Head of caudate nucleus (tissue), 42 donors: ENCODE results near the gene POLD4.

ENCODE experiments used
- DNase-seq, 42 donors: peaks; one replicate each; pipeline versions ENCODE4 v3.0.0 to v3.0.0-alpha.2; 2020 to 2021; ENCODE audit warnings: mixed read lengths in 7 of 42
- intact Hi-C: fragments of 100-400 bp; cut with DNase I; formaldehyde crosslinking; loops from one replicate; pipeline ENCODE4 v1.15.0; 2022

POLD4 gene

GRCh38 chr11:67391304-67392182, 38.2 kb upstream of the POLD4 start, which contains the start of gene RAD9A:
Gene RAD9A (plus strand): TSS chr11:67391986. CDS start chr11:67392045, 59 bp downstream.
- intact Hi-C loops, result loop anchor here (5.0 kb wide), 2 partner anchors 39 to 116 kb away; partner anchors contain the start of genes CDK2AP2, PITPNM1 and POLD4
- DNase-seq, result peak; percentile 92 to 99 (median 96)

GRCh38 chr11:67390947-67391303, 37.6 kb upstream of the POLD4 start:
- intact Hi-C loops, result loop anchor here (5.0 kb wide), 2 partner anchors 39 to 116 kb away; partner anchors contain the start of genes CDK2AP2, PITPNM1 and POLD4
- no peak for DNase-seq

GRCh38 chr11:67389477-67389876, 36.1 kb upstream of the POLD4 start:
- DNase-seq, result peak in 2 of 42 donors; percentile 48 to 70
- intact Hi-C loops, result no loop called here

GRCh38 chr11:67387518-67387917, 34.2 kb upstream of the POLD4 start:
- intact Hi-C loops, result no loop called here
- DNase-seq, result no peak

- intact Hi-C loops, result no loop called here
- DNase-seq, result peak in 1 of 42 donors; percentile 8
These were observed 33.7 kb upstream of the POLD4 start for GRCh38 chr11:67387069-67387468.

GRCh38 chr11:67384851-67385366, 31.6 kb upstream of the POLD4 start:
- DNase-seq, result peak in 12 of 42 donors; percentile 43 to 78 (median 60)
- intact Hi-C loops, result no loop called here

GRCh38 chr11:67382276-67383136, 29.2 kb upstream of the POLD4 start:
- DNase-seq, result peak; percentile 59 to 93 (median 86)
- intact Hi-C loops, result no loop called here

- no peak for DNase-seq
- intact Hi-C loops, result no loop called here
These were observed 28.1 kb upstream of the POLD4 start for GRCh38 chr11:67381244-67381972.

GRCh38 chr11:67379061-67380058, 26.0 kb upstream of the POLD4 start:
- DNase-seq, result no peak
- intact Hi-C loops, result loop anchor here (2.0 to 10.0 kb wide), 2 partner anchors 23 to 115 kb away; partner anchors contain the start of gene GRK2

GRCh38 chr11:67378544-67378943, 25.2 kb upstream of the POLD4 start:
- no peak for DNase-seq
- intact Hi-C loops, result loop anchor here (2.0 to 10.0 kb wide), 2 partner anchors 22 to 114 kb away; partner anchors contain the start of gene GRK2

- intact Hi-C loops, result loop anchor here (10.0 kb wide), 1 partner anchor 112 kb away; the partner anchor contains the start of gene GRK2
- DNase-seq, result no peak
These were observed 23.8 kb upstream of the POLD4 start for GRCh38 chr11:67376873-67377808.

GRCh38 chr11:67376063-67376820, 22.9 kb upstream of the POLD4 start:
- intact Hi-C loops, result loop anchor here (10.0 kb wide), 1 partner anchor 111 kb away; the partner anchor contains the start of gene GRK2
- no peak for DNase-seq

- intact Hi-C loops, result loop anchor here (10.0 kb wide), 1 partner anchor 111 kb away; the partner anchor contains the start of gene GRK2
- DNase-seq, result no peak
These were observed 22.1 kb upstream of the POLD4 start for GRCh38 chr11:67375320-67376055.

- intact Hi-C loops, result loop anchor here (10.0 kb wide), 1 partner anchor 110 kb away; the partner anchor contains the start of gene GRK2
- no peak for DNase-seq
These were observed 21.4 kb upstream of the POLD4 start for GRCh38 chr11:67374571-67375281.
